NCI-H1092 treated with DMSO at 0.1 percent for 48 hours (cell line): Measurements from ENCODE around the gene S100A10.

Experiments used
- DNase-seq: peaks from one replicate; lab custom pipeline; 2025; lab: John Stamatoyannopoulos, UW

The S100A10 gene

GRCh38 chr1:151935894-151936602 lies 57.6 kb downstream of the S100A10 start:
- DNase-seq = no peak

DNA sequence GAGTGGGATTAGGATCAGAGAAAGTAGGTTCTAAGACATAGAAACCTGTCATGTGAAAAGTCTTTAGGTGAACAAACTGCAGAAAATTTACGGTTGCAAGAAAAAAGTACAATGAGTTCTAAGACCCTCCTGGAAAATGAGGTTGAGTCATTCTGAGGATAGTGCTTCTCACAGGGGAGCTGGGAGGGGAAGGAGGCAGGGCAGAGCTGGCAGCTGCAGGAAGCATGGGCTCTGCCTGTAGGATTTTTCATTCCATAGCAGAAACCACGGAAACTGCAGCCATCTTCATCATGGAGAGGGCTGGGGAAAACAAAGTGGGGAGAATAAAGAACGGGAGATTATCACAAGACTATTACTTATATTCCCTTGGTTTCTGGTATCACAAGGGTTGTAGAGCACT lies 58.5 kb downstream of the S100A10 start:
- no peak for DNase-seq

GRCh38 chr1:151934048-151934493 lies 59.6 kb downstream of the S100A10 start:
- peak; percentile 64 for DNase-seq
